AG04450 (cell line): Measurements from ENCODE around the gene MEGF11. TPM values are rescaled to one million over a fixed set of nuclear protein-coding genes. Genes with fewer than 3 reads are reported as not detected.

Experiments
- CTCF ChIA-PET: fragments of 300-600, 350-600 bp; formaldehyde crosslinking; extraction: SDS; loops from one replicate; lab custom pipeline; 2022; ENCODE audit warnings: antibody characterized with exemption, inconsistent platforms; lab: Charles Lee
- POLR2A ChIA-PET: fragments of 350-600 bp; formaldehyde crosslinking; extraction: SDS; loops from one replicate; lab custom pipeline; 2021; ENCODE audit warnings: antibody characterized with exemption, inconsistent platforms; lab: Yijun Ruan, JAX
- DNase-seq: peaks from one replicate; pipeline ENCODE4 v3.0.0-alpha.2; 2011; ENCODE audit warnings: low read depth, low spot score
- H3K27ac ChIP-seq: one replicate; pipeline ENCODE4 v1.5.1; 2012; ENCODE audit warnings: low read depth, low read length, control low read depth
- H3K27me3 ChIP-seq: one replicate; pipeline ENCODE4 v1.6.0; 2012; ENCODE audit warnings: low read length; ENCODE audit not compliant: control insufficient read depth, insufficient read depth
- H3K4me3 ChIP-seq: 2 replicates; pipeline ENCODE4 v1.5.1; 2011; ENCODE audit warnings: mild to moderate bottlenecking, low read depth, low read length, control low read depth
- H3K9me3 ChIP-seq: 2 replicates; pipeline ENCODE4 v1.5.1; 2012; ENCODE audit warnings: low read length; ENCODE audit not compliant: control insufficient read depth, insufficient read depth
- polyA plus RNA-seq: library from polyadenylated mRNA; depleted of rRNA; stranded (reverse); fragments of >200 nt; gene quantifications from 2 replicates; pipeline ENCODE4 v1.2.3, GENCODE V29; 2011
- TF ChIP-seq, protein P1 (sequence below): IDR thresholded peaks from 2 replicates; pipeline ENCODE4 v1.5.1; 2011; ENCODE audit warnings: low read depth, low read length, control low read depth, inconsistent platforms

The MEGF11 gene
- polyA plus RNA-seq, 1 experiment = not detected

DNA sequence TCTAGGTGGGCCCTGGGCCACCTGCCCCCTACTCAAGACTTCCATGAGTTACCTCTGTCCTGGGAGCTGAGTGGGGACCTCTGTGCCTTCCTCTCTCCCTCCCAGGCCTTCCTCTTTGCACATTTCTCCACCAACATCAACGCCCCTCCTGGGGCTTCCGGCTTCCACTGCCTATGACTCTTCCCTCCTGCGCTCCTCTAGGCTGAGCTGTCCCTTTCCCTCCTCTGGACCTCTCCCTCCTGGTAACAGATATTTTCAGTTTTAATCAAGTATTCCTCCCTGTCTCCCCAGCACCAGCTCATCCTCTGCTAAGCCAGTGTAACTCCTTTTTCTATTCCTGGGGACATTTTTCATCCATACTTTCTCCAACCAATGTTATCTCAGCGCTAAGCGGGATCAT, 223.9 kb downstream of the MEGF11 start:
- no peak for DNase-seq
- ChIA-PET POLR2A (no interaction called here), CTCF (no interaction called here)
- Histone ChIP-seq H3K27me3 (peaks cover 10% of the 10 kb centered on the region), H3K4me3 (no peak overlapping the region), H3K9me3 (no peaks in the 10 kb centered on the region), H3K27ac (no peak overlapping the region)
- TF ChIP-seq, protein P1, sequence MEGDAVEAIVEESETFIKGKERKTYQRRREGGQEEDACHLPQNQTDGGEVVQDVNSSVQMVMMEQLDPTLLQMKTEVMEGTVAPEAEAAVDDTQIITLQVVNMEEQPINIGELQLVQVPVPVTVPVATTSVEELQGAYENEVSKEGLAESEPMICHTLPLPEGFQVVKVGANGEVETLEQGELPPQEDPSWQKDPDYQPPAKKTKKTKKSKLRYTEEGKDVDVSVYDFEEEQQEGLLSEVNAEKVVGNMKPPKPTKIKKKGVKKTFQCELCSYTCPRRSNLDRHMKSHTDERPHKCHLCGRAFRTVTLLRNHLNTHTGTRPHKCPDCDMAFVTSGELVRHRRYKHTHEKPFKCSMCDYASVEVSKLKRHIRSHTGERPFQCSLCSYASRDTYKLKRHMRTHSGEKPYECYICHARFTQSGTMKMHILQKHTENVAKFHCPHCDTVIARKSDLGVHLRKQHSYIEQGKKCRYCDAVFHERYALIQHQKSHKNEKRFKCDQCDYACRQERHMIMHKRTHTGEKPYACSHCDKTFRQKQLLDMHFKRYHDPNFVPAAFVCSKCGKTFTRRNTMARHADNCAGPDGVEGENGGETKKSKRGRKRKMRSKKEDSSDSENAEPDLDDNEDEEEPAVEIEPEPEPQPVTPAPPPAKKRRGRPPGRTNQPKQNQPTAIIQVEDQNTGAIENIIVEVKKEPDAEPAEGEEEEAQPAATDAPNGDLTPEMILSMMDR = no peak

DNA sequence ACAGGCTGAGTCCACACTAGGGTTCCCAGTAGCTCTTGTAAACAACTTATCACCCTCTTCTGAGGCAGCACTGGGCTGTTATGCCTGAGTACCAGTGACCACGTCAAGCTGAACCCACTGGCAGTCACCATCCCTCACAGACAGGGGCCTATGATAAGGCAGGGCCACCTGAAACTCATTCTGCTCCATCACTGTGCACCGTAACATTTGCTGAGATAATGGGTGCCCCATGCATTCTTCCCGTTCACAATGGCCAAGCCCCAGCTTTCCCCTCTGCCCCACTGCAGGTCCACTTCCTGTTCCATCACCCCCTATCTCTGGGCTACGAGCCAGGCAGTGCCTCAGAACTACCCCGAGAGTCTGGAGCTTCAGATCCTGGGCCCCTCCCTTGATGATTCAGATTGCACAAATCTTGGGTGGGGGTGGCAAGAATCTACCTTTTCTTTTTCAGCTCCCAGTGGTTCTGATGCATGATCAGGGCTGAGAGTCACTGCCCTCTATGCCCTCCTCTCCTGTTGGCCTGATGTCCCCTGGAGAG, 226.2 kb downstream of the MEGF11 start:
- Histone ChIP-seq H3K27me3 (peaks cover 15% of the 10 kb centered on the region), H3K27ac (no peak overlapping the region), H3K9me3 (no peaks in the 10 kb centered on the region), H3K4me3 (no peak overlapping the region)
- DNase-seq = no peak
- ChIA-PET CTCF (no interaction called here), POLR2A (no interaction called here)
- TF ChIP-seq, protein P1 = no peak

DNA sequence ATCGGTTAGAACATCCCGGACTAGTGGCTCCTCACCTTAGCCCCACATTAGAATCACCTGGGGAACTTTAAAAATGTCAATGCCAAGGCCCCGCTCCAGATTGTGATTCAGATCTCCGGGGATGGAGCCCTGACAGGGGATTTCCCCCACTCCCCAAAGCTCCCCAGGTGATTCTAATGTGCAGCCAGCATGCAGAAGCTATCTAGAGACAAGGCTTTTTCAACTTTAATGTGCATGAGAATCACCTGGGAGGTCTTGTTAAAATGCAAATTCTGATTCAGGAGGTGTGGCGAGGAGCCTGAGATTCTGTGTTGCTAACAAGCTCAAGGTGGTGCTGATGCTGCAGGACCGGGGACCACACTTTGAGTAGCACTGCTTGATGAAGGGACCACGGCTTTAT, 227.6 kb downstream of the MEGF11 start:
- H3K27me3 ChIP-seq = peaks cover 15% of the 10 kb centered on the region
- H3K4me3 ChIP-seq = no peak overlapping the region
- no peak for DNase-seq
- TF ChIP-seq, protein P1 = no peak
- ChIA-PET POLR2A (no interaction called here), CTCF (no interaction called here)
- no peak overlapping the region for H3K27ac ChIP-seq
- H3K9me3 ChIP-seq = no peaks in the 10 kb centered on the region

DNA sequence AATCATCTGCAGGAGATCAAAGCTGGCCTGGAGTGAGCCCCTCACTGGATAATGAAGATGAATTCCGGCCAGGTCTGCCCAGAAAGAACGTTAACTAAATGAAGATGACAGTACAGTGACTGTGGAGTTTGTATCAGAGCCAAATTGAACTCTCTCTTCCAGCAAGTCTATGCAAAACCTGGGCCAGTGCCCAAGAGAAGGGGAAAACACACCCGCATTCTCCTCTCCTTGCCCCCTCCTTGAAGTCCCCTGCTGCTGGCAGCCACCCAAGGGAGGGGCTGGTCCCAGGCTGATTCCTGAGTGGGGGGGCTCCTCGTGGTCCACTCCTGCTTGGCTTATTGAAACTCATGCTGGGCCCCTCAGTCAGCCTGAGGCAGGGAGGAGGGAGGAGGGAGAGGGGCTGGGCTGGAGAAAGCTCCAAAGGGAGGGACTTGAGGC, 228.5 kb downstream of the MEGF11 start:
- CTCF ChIA-PET = no interaction called here
- POLR2A ChIA-PET = no interaction called here

DNA sequence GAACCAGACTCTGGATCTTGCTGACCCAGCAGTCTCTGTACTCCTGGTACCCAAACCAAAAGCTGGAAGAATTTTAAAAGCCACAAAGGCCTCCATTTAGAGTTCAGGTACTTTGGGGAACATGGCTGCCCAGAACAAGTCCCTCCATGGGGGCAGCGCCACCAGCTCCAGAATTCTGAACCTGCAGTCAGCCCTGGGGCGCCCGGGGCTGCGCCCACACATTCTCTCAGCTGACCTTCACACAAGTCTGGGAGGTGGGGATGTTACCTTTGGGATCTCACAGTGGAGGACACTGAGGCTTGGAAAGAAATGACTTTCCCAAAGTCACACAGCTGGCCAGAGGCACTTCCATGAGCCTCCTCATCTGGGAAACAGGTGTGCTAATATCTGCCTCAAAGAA, 229.4 kb downstream of the MEGF11 start:
- H3K4me3 ChIP-seq = no peak overlapping the region
- DNase-seq = no peak
- CTCF ChIA-PET = no interaction called here
- TF ChIP-seq, protein P1 = no peak
- H3K9me3 ChIP-seq = no peaks in the 10 kb centered on the region
- peaks cover 15% of the 10 kb centered on the region for H3K27me3 ChIP-seq
- POLR2A ChIA-PET = no interaction called here
- no peak overlapping the region for H3K27ac ChIP-seq

More for the DNA sequence above, 228.5 kb downstream of the MEGF11 start:
- H3K27me3 ChIP-seq = peaks cover 15% of the 10 kb centered on the region
- no peaks in the 10 kb centered on the region for H3K9me3 ChIP-seq
- no peak overlapping the region for H3K4me3 ChIP-seq
- DNase-seq = no peak
- TF ChIP-seq, protein P1 = no peak
- no peak overlapping the region for H3K27ac ChIP-seq
